DND-41 (cell line): ENCODE measurements around the gene BLM.

Source experiments
- ATAC-seq: fragments of 200-7000 bp; cut with Tn5 transposase; 3 replicates; pipeline ENCODE4 v1.9.1; 2021; ENCODE audit warnings: low read depth; ENCODE audit not compliant: insufficient read depth
- DNase-seq: peaks from one replicate; pipeline ENCODE4 v3.0.0-alpha.2; 2020
- H2AFZ ChIP-seq: 2 replicates; pipeline ENCODE4 v1.6.0; 2012; ENCODE audit warnings: low read depth, low read length
- H3K27ac ChIP-seq: 2 replicates; pipeline ENCODE4 v1.5.1; 2012; ENCODE audit warnings: low read length, inconsistent platforms
- H3K27me3 ChIP-seq: fragments of 200-600 bp; sonication (generic); 2 replicates; pipeline ENCODE4 v1.6.0; 2012; ENCODE audit warnings: low read length, mild to moderate bottlenecking, inconsistent platforms; ENCODE audit not compliant: insufficient read depth, poor library complexity
- H3K36me3 ChIP-seq: 2 replicates; pipeline ENCODE4 v1.5.1; 2012; ENCODE audit warnings: low read length, inconsistent platforms; ENCODE audit not compliant: insufficient read depth
- H3K4me1 ChIP-seq: 2 replicates; pipeline ENCODE4 v1.5.1; 2012; ENCODE audit warnings: mild to moderate bottlenecking, low read length; ENCODE audit not compliant: insufficient read depth
- H3K4me2 ChIP-seq: 2 replicates; pipeline ENCODE4 v1.6.0; 2012; ENCODE audit warnings: mild to moderate bottlenecking, moderate library complexity, low read length, inconsistent platforms; ENCODE audit not compliant: insufficient read depth
- H3K4me3 ChIP-seq, 2 experiments: fragments of 200-600 bp in 1 of 2; shearing (Covaris generic) in 1 of 2; 2 replicates each; pipeline ENCODE4 v1.5.1; 2012 to 2016; ENCODE audit warnings: inconsistent platforms in 2 of 2, low read length in 2 of 2, mild to moderate bottlenecking in 2 of 2, low read depth in 1 of 2, moderate library complexity in 1 of 2
- H3K79me2 ChIP-seq: 2 replicates; pipeline ENCODE4 v1.6.0; 2012; ENCODE audit warnings: low read length, inconsistent platforms; ENCODE audit not compliant: insufficient read depth
- H3K9ac ChIP-seq: 2 replicates; pipeline ENCODE4 v1.6.0; 2012; ENCODE audit warnings: low read depth, mild to moderate bottlenecking, inconsistent platforms, low read length, moderate library complexity
- H3K9me3 ChIP-seq: 2 replicates; pipeline ENCODE4 v1.5.1; 2012; ENCODE audit warnings: low read length, moderate library complexity, mild to moderate bottlenecking, inconsistent platforms; ENCODE audit not compliant: insufficient read depth, severe bottlenecking
- H4K20me1 ChIP-seq: 2 replicates; pipeline ENCODE4 v1.6.0; 2012; ENCODE audit warnings: low read length; ENCODE audit not compliant: insufficient read depth
- EZH2 ChIP-seq: IDR thresholded peaks from 3 replicates; pipeline ENCODE4 v1.6.1; 2012; ENCODE audit warnings: borderline replicate concordance, low read depth, mild to moderate bottlenecking, moderate library complexity, low read length, inconsistent platforms; ENCODE audit not compliant: severe bottlenecking
- TF ChIP-seq, protein P1 (sequence below): IDR thresholded peaks from 2 replicates; pipeline ENCODE4 v1.5.1; 2012; ENCODE audit warnings: borderline replicate concordance, low read length, moderate library complexity, mild to moderate bottlenecking; ENCODE audit not compliant: poor library complexity, severe bottlenecking; ENCODE audit errors: extremely low read depth

Gene BLM

GRCh38 chr15:90807786-90808086 lies 90.6 kb downstream of the BLM start:
- H3K4me3 ChIP-seq, result no peak overlapping the region
- no peak overlapping the region for H3K4me2 ChIP-seq
- H3K9me3 ChIP-seq, result no peaks in the 10 kb centered on the region
- DNase-seq (no peak), ATAC-seq (no peak)
- H3K79me2 ChIP-seq, result no peaks in the 10 kb centered on the region
- H3K27ac ChIP-seq, result no peak overlapping the region
- H3K4me1 ChIP-seq, result no peaks in the 10 kb centered on the region
- H2AFZ ChIP-seq, result no peak overlapping the region
- TF ChIP-seq, protein P1, sequence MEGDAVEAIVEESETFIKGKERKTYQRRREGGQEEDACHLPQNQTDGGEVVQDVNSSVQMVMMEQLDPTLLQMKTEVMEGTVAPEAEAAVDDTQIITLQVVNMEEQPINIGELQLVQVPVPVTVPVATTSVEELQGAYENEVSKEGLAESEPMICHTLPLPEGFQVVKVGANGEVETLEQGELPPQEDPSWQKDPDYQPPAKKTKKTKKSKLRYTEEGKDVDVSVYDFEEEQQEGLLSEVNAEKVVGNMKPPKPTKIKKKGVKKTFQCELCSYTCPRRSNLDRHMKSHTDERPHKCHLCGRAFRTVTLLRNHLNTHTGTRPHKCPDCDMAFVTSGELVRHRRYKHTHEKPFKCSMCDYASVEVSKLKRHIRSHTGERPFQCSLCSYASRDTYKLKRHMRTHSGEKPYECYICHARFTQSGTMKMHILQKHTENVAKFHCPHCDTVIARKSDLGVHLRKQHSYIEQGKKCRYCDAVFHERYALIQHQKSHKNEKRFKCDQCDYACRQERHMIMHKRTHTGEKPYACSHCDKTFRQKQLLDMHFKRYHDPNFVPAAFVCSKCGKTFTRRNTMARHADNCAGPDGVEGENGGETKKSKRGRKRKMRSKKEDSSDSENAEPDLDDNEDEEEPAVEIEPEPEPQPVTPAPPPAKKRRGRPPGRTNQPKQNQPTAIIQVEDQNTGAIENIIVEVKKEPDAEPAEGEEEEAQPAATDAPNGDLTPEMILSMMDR, result no peak
- TF ChIP-seq EZH2, result no peak
- H4K20me1 ChIP-seq, result no peaks in the 10 kb centered on the region; the same call in 1 of the 2 replicates
- no peak overlapping the region for H3K9ac ChIP-seq
- no peaks in the 10 kb centered on the region for H3K27me3 ChIP-seq
- H3K36me3 ChIP-seq, result peaks cover 88% of the 10 kb centered on the region

- Histone ChIP-seq H3K4me3 (no peak overlapping the region), H3K9me3 (no peaks in the 10 kb centered on the region), H3K27ac (no peak overlapping the region), H3K79me2 (no peaks in the 10 kb centered on the region), H2AFZ (no peak overlapping the region), H3K4me2 (no peak overlapping the region), H3K9ac (no peak overlapping the region), H3K36me3 (peaks cover 87% of the 10 kb centered on the region), H3K27me3 (no peaks in the 10 kb centered on the region), H4K20me1 (no peaks in the 10 kb centered on the region; the same call in 1 of the 2 replicates), H3K4me1 (no peaks in the 10 kb centered on the region)
- no peak for TF ChIP-seq EZH2
- TF ChIP-seq, protein P1, result no peak
- DNase-seq (no peak), ATAC-seq (no peak)
Measured at GRCh38 chr15:90808517-90809235, 91.5 kb downstream of the BLM start.

GRCh38 chr15:90809536-90809935 lies 92.4 kb downstream of the BLM start:
- H2AFZ ChIP-seq, result no peak overlapping the region
- no peaks in the 10 kb centered on the region for H3K9me3 ChIP-seq
- H3K27ac ChIP-seq, result no peak overlapping the region
- H3K4me2 ChIP-seq, result no peak overlapping the region
- DNase-seq (no peak), ATAC-seq (no peak)
- TF ChIP-seq, protein P1, result no peak
- TF ChIP-seq EZH2, result no peak
- no peak overlapping the region for H3K4me3 ChIP-seq
- no peaks in the 10 kb centered on the region for H3K27me3 ChIP-seq
- H3K36me3 ChIP-seq, result peaks cover 87% of the 10 kb centered on the region
- no peaks in the 10 kb centered on the region; the same call in 1 of the 2 replicates for H4K20me1 ChIP-seq
- no peaks in the 10 kb centered on the region for H3K4me1 ChIP-seq
- no peaks in the 10 kb centered on the region for H3K79me2 ChIP-seq
- H3K9ac ChIP-seq, result no peak overlapping the region
